ENCODE data around the gene HCCS.
"Not testable (repeated sequence)": the region's sequence is repeated elsewhere in the genome, so short reads cannot be mapped to it uniquely, and the experiment has no call there.

HCCS gene

GRCh38 chrX:11119313-11119943 lies 8.3 kb downstream of the HCCS start:
- Histone ChIP-seq H3K27me3 (ENCODE audit: low read depth, low read length) (no peaks in the 10 kb centered on the region), H3K36me3 (replicated peaks; ENCODE audit: low read depth, low read length) (peaks cover 60% of the 10 kb centered on the region), H4K20me1 (ENCODE audit: insufficient read depth, low read length) (no peaks in the 10 kb centered on the region; the same call in 1 of the 2 replicates), H2AFZ (ENCODE audit: low read depth, low read length) (no peak overlapping the region), H3K4me1 (ENCODE audit: low read length) (peaks cover 18% of the 10 kb centered on the region), H3K79me2 (ENCODE audit: low read length) (peaks cover 8% of the 10 kb centered on the region), H3K9ac (ENCODE audit: low read length) (no peak overlapping the region), H3K4me3 (ENCODE audit: low read length) (no peak overlapping the region), H3K9me3 (ENCODE audit: insufficient read depth, low read length) (no peaks in the 10 kb centered on the region), H3K4me2 (ENCODE audit: low read length) (no peak overlapping the region; the same call in 1 of the 2 replicates), H3K27ac (ENCODE audit: low read length) (no peak overlapping the region)
- TF ChIP-seq EZH2phosphoT487 (IDR thresholded peaks at IDR 0.05; ENCODE audit: low read depth) (no peak), CTCF (IDR thresholded peaks at IDR 0.05; ENCODE audit: low read depth, low read length) (no peak)

- H3K27me3 ChIP-seq (ENCODE audit: low read depth, low read length); H2AFZ ChIP-seq (ENCODE audit: low read depth, low read length); H3K4me3 ChIP-seq (ENCODE audit: low read length); H3K9ac ChIP-seq (ENCODE audit: low read length); H4K20me1 ChIP-seq (ENCODE audit: insufficient read depth, low read length); H3K27ac ChIP-seq (ENCODE audit: low read length); H3K79me2 ChIP-seq (ENCODE audit: low read length); H3K4me2 ChIP-seq (ENCODE audit: low read length); H3K9me3 ChIP-seq (ENCODE audit: insufficient read depth, low read length): not testable (repeated sequence)
- Histone ChIP-seq H3K36me3 (replicated peaks; ENCODE audit: low read depth, low read length) (peaks cover 27% of the 10 kb centered on the region), H3K4me1 (ENCODE audit: low read length) (peaks cover 15% of the 10 kb centered on the region)
These were observed 12.0 kb downstream of the HCCS start for GRCh38 chrX:11123087-11123486.

GRCh38 chrX:11124112-11124511 lies 13.0 kb downstream of the HCCS start:
- peaks cover 8% of the 10 kb centered on the region for H3K4me1 ChIP-seq (ENCODE audit: low read length)
- no peak overlapping the region for H2AFZ ChIP-seq (ENCODE audit: low read depth, low read length)
- peaks cover 20% of the 10 kb centered on the region for H3K36me3 ChIP-seq (replicated peaks; ENCODE audit: low read depth, low read length)
- no peak overlapping the region for H3K4me2 ChIP-seq (ENCODE audit: low read length)
- no peak overlapping the region for H3K27ac ChIP-seq (ENCODE audit: low read length)
- no peaks in the 10 kb centered on the region; the same call in 1 of the 2 replicates for H4K20me1 ChIP-seq (ENCODE audit: insufficient read depth, low read length)
- TF ChIP-seq EZH2phosphoT487 (IDR thresholded peaks at IDR 0.05; ENCODE audit: low read depth) (no peak), CTCF (IDR thresholded peaks at IDR 0.05; ENCODE audit: low read depth, low read length) (no peak)
- H3K4me3 ChIP-seq (ENCODE audit: low read length): no peak overlapping the region
- no peaks in the 10 kb centered on the region for H3K79me2 ChIP-seq (ENCODE audit: low read length)
- no peaks in the 10 kb centered on the region for H3K9me3 ChIP-seq (ENCODE audit: insufficient read depth, low read length)
- H3K9ac ChIP-seq (ENCODE audit: low read length): no peak overlapping the region
- H3K27me3 ChIP-seq (ENCODE audit: low read depth, low read length): no peaks in the 10 kb centered on the region

- Histone ChIP-seq H4K20me1 (ENCODE audit: insufficient read depth, low read length) (no peaks in the 10 kb centered on the region; the same call in 1 of the 2 replicates), H3K27ac (ENCODE audit: low read length) (no peak overlapping the region), H3K4me3 (ENCODE audit: low read length) (no peak overlapping the region), H3K9me3 (ENCODE audit: insufficient read depth, low read length) (no peaks in the 10 kb centered on the region), H3K4me1 (ENCODE audit: low read length) (peaks cover 3% of the 10 kb centered on the region), H3K36me3 (replicated peaks; ENCODE audit: low read depth, low read length) (peaks cover 11% of the 10 kb centered on the region), H3K9ac (ENCODE audit: low read length) (no peak overlapping the region), H3K4me2 (ENCODE audit: low read length) (no peak overlapping the region), H3K79me2 (ENCODE audit: low read length) (no peaks in the 10 kb centered on the region), H2AFZ (ENCODE audit: low read depth, low read length) (no peak overlapping the region), H3K27me3 (ENCODE audit: low read depth, low read length) (no peaks in the 10 kb centered on the region)
- TF ChIP-seq CTCF (IDR thresholded peaks at IDR 0.05; ENCODE audit: low read depth, low read length) (no peak), EZH2phosphoT487 (IDR thresholded peaks at IDR 0.05; ENCODE audit: low read depth) (no peak)
These were observed 13.9 kb downstream of the HCCS start for GRCh38 chrX:11125060-11125459.

Data from OCI-LY3 (cell line).